ENCODE data around the gene REPS2.

DNA sequence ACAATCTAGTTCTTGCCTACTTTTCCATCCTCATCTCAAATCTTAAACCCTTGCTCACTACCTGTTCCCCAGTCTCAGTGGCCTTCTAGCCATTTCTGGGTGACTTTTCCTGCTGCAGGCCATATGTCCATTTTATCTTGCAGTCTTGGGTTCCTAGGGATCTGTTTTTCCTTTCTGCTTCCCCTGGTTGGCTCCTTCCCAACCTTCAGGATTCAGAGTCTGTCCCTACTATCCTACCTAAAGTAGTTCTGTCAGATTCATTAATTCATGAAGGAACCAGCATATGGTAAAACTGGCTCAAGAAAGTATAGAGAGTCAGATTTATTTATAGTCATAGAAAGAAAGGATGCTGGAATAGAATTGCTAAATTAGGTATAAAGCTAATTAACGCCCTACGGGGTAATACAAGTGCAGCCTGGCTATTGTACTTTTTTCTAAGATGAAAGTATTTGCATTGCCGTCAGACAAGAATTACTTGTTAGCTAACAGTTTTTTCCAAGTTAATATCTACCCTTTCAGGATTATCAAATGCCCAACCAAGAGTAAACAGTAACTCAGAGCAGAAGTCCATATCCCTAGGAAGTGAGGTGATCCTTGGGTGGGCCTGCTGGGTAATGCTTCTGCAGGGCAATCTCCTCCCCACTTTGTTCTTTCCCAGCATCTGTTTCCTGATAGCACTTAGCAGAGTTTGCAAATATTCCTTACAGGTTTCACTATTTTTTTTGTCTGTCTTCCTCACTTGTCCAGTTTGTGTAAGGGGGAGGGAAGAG lies 63.6 kb downstream of the REPS2 start:
- TF ChIP-seq EZH2 (IDR thresholded peaks at IDR 0.05; ENCODE audit: low read depth, unreplicated experiment) = no peak
- TF ChIP-seq, protein P1, sequence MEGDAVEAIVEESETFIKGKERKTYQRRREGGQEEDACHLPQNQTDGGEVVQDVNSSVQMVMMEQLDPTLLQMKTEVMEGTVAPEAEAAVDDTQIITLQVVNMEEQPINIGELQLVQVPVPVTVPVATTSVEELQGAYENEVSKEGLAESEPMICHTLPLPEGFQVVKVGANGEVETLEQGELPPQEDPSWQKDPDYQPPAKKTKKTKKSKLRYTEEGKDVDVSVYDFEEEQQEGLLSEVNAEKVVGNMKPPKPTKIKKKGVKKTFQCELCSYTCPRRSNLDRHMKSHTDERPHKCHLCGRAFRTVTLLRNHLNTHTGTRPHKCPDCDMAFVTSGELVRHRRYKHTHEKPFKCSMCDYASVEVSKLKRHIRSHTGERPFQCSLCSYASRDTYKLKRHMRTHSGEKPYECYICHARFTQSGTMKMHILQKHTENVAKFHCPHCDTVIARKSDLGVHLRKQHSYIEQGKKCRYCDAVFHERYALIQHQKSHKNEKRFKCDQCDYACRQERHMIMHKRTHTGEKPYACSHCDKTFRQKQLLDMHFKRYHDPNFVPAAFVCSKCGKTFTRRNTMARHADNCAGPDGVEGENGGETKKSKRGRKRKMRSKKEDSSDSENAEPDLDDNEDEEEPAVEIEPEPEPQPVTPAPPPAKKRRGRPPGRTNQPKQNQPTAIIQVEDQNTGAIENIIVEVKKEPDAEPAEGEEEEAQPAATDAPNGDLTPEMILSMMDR (conservative IDR thresholded peaks at IDR 0.05; ENCODE audit: low read depth in 2 of 2) = no peak
- TF ChIP-seq, protein P2, sequence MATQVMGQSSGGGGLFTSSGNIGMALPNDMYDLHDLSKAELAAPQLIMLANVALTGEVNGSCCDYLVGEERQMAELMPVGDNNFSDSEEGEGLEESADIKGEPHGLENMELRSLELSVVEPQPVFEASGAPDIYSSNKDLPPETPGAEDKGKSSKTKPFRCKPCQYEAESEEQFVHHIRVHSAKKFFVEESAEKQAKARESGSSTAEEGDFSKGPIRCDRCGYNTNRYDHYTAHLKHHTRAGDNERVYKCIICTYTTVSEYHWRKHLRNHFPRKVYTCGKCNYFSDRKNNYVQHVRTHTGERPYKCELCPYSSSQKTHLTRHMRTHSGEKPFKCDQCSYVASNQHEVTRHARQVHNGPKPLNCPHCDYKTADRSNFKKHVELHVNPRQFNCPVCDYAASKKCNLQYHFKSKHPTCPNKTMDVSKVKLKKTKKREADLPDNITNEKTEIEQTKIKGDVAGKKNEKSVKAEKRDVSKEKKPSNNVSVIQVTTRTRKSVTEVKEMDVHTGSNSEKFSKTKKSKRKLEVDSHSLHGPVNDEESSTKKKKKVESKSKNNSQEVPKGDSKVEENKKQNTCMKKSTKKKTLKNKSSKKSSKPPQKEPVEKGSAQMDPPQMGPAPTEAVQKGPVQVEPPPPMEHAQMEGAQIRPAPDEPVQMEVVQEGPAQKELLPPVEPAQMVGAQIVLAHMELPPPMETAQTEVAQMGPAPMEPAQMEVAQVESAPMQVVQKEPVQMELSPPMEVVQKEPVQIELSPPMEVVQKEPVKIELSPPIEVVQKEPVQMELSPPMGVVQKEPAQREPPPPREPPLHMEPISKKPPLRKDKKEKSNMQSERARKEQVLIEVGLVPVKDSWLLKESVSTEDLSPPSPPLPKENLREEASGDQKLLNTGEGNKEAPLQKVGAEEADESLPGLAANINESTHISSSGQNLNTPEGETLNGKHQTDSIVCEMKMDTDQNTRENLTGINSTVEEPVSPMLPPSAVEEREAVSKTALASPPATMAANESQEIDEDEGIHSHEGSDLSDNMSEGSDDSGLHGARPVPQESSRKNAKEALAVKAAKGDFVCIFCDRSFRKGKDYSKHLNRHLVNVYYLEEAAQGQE (IDR thresholded peaks at IDR 0.05; ENCODE audit: unreplicated experiment) = no peak

Measured in GM23338 (cell line).